ENCODE results near the gene KCNQ4. TPM values are rescaled to one million over a fixed set of nuclear protein-coding genes. Genes with fewer than 3 reads are reported as not detected.

The KCNQ4 gene
- total and polyA plus RNA-seq, 2 of the 13 experiments (the other 11 are each of a cell fraction or from before 2014, with no cell fraction given) = 0.02 to 0.09 TPM

DNA sequence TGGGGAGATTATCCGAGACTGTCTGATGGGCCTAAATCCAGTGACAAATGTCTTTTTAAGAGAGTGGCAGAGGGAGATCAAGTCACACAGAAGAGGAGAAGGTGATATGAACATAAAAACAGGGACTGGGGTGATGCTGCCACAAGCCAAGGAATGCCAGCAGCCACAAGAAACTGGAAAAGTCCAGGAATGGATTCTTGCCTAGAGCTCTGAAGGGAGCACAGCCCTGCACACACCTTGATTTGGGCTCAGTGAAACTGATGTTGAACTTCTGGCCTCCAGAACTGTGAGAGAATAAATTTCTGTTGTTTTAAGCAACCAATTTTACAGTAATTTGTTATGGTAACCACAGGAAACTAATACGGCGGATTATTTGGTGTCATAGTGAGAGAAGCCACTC lies 59.1 kb downstream of the KCNQ4 start:
- no peaks in the 10 kb centered on the region for H4K20me1 ChIP-seq (ENCODE audit: insufficient read depth, low read length)
- H3K4me2 ChIP-seq (ENCODE audit: low read depth, low read length) = no peak overlapping the region
- in situ Hi-C loops (cut with HindIII; ENCODE audit: extremely low pct_ligation_motif_present, low pct_unique_long_range_greater_than_20kb) (no loop called here), intact Hi-C loops (cut with micrococcal nuclease; ENCODE audit: unreplicated experiment) (loop anchor here (10.0 kb wide), 1 partner anchor 48 kb away; no protein-coding TSS in a partner anchor)
- no peak overlapping the region for H3K9ac ChIP-seq (ENCODE audit: insufficient read depth, low read depth, low read length)
- H3K27me3 ChIP-seq (ENCODE audit: control insufficient read depth in 1 of 2, insufficient read depth in 2 of 2, low read length in 2 of 2) = peaks cover 0 to 6% of the 10 kb centered on the region in 2 experiments; a peak in 1 of 5 replicates
- no peak overlapping the region for H3K27ac ChIP-seq (ENCODE audit: extremely low read length, insufficient read depth, low read length)
- H2AFZ ChIP-seq (ENCODE audit: low read length) = no peak overlapping the region
- BruUV-seq (replicated peaks) = no TSS peak
- 88% methylated on average over 3 of the region's 3 CpGs for whole genome bisulfite sequencing (ENCODE audit: low lambda C conversion rate)
- H3K4me1 ChIP-seq (ENCODE audit: insufficient read depth, low read length) = 0 out of 2 replicates have a peak, but pooled peaks cover 10% of the 10 kb centered on the region
- no peaks in the 10 kb centered on the region; the same call in 1 of the 2 replicates for H3K9me3 ChIP-seq (ENCODE audit: low read length)
- no peak for FAIRE-seq
- no peak overlapping the region for H3K4me3 ChIP-seq (replicated peaks in 1 of 3; ENCODE audit: insufficient read depth in 1 of 3, low read depth in 2 of 3, low read length in 3 of 3)
- ATAC-seq = no peak
- no peak for DNase-seq (ENCODE audit: low spot score)
- H3K36me3 ChIP-seq (replicated peaks in 1 of 2; ENCODE audit: control insufficient read depth in 1 of 2, insufficient read depth in 2 of 2, low read length in 2 of 2) = no peaks in the 10 kb centered on the region
- H3K79me2 ChIP-seq (ENCODE audit: insufficient read depth, low read length) = no peaks in the 10 kb centered on the region
- ChIA-PET POLR2A (no interaction called here), CTCF (ENCODE audit: low intra/inter-chr PET ratio, low total read pairs) (no interaction called here)
- TF ChIP-seq RBFOX2 (IDR thresholded peaks at IDR 0.05; ENCODE audit: low read depth, low read length) (no peak), ZNF343 (CRISPR knock-in tag; IDR thresholded peaks at IDR 0.05) (no peak), ATRX (CRISPR knock-in tag; IDR thresholded peaks at IDR 0.05; ENCODE audit: borderline replicate concordance) (no peak), EED (CRISPR knock-in tag; IDR thresholded peaks at IDR 0.05) (no peak)
- TF ChIP-seq, protein P1, sequence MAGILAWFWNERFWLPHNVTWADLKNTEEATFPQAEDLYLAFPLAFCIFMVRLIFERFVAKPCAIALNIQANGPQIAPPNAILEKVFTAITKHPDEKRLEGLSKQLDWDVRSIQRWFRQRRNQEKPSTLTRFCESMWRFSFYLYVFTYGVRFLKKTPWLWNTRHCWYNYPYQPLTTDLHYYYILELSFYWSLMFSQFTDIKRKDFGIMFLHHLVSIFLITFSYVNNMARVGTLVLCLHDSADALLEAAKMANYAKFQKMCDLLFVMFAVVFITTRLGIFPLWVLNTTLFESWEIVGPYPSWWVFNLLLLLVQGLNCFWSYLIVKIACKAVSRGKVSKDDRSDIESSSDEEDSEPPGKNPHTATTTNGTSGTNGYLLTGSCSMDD (CRISPR knock-in tag; IDR thresholded peaks at IDR 0.05) = no peak

GRCh38 chr1:40844079-40844478 lies 60.5 kb downstream of the KCNQ4 start:
- H3K4me1 ChIP-seq (ENCODE audit: insufficient read depth, low read length) = peaks cover 19% of the 10 kb centered on the region; the same call in 1 of the 2 replicates
- in situ Hi-C loops (cut with HindIII; ENCODE audit: extremely low pct_ligation_motif_present, low pct_unique_long_range_greater_than_20kb) = no loop called here
- ChIA-PET CTCF (ENCODE audit: low intra/inter-chr PET ratio, low total read pairs) (no interaction called here), POLR2A (interaction anchor here (1.1 kb wide), 1 partner anchor 19 kb away, joined by 3 read pairs; no protein-coding TSS in a partner anchor)
- DNase-seq (ENCODE audit: low spot score) (no peak), FAIRE-seq (no peak), ATAC-seq (no peak)
- WGBS (ENCODE audit: low lambda C conversion rate) = 48% methylated on average over 4 of the region's 5 CpGs
- no TSS peak for BruUV-seq (replicated peaks)
- intact Hi-C loops (cut with micrococcal nuclease; ENCODE audit: unreplicated experiment) = loop anchor here (10.0 kb wide), 1 partner anchor 49 kb away; no protein-coding TSS in a partner anchor
- H3K36me3 ChIP-seq (replicated peaks in 1 of 2; ENCODE audit: control insufficient read depth in 1 of 2, insufficient read depth in 2 of 2, low read length in 2 of 2) = no peaks in the 10 kb centered on the region
- H3K9ac ChIP-seq (ENCODE audit: insufficient read depth, low read depth, low read length) = no peak overlapping the region
- H4K20me1 ChIP-seq (ENCODE audit: insufficient read depth, low read length) = no peaks in the 10 kb centered on the region
- peaks cover 0 to 6% of the 10 kb centered on the region in 2 experiments; a peak in 1 of 5 replicates for H3K27me3 ChIP-seq (ENCODE audit: control insufficient read depth in 1 of 2, insufficient read depth in 2 of 2, low read length in 2 of 2)
- H3K9me3 ChIP-seq (ENCODE audit: low read length) = no peaks in the 10 kb centered on the region; the same call in 1 of the 2 replicates
- no peak overlapping the region for H3K4me3 ChIP-seq (replicated peaks in 1 of 3; ENCODE audit: insufficient read depth in 1 of 3, low read depth in 2 of 3, low read length in 3 of 3)
- H3K27ac ChIP-seq (ENCODE audit: extremely low read length, insufficient read depth, low read length) = no peak overlapping the region
- H3K4me2 ChIP-seq (ENCODE audit: low read depth, low read length) = no peak overlapping the region
- H2AFZ ChIP-seq (ENCODE audit: low read length) = no peak overlapping the region
- no peaks in the 10 kb centered on the region for H3K79me2 ChIP-seq (ENCODE audit: insufficient read depth, low read length)
- TF ChIP-seq ZNF18 (CRISPR knock-in tag; IDR thresholded peaks at IDR 0.05; ENCODE audit: insufficient replicate concordance) = no peak
- TF ChIP-seq MAFF (IDR thresholded peaks at IDR 0.05; ENCODE audit: low read depth, low read length) = no peak
- TF ChIP-seq KAT2B (IDR thresholded peaks at IDR 0.05; ENCODE audit: borderline replicate concordance, low read depth, low read length) = no peak
- no peak for TF ChIP-seq ZNF264 (CRISPR knock-in tag; IDR thresholded peaks at IDR 0.05)
- TF ChIP-seq ZFYVE20 (CRISPR knock-in tag; IDR thresholded peaks at IDR 0.05; ENCODE audit: borderline replicate concordance, low read depth) = no peak
- TF ChIP-seq TBX3 (IDR thresholded peaks at IDR 0.05; ENCODE audit: borderline replicate concordance) = no peak
- no peak for TF ChIP-seq ZNF569 (CRISPR knock-in tag; IDR thresholded peaks at IDR 0.05; ENCODE audit: borderline replicate concordance)
- TF ChIP-seq ZNF713 (CRISPR knock-in tag; IDR thresholded peaks at IDR 0.05) = no peak
- no peak for TF ChIP-seq LRRFIP1 (CRISPR knock-in tag; conservative IDR thresholded peaks at IDR 0.05)

Data from HepG2 (cell line).